Measurements from ENCODE around the gene MALSU1.

DNA sequence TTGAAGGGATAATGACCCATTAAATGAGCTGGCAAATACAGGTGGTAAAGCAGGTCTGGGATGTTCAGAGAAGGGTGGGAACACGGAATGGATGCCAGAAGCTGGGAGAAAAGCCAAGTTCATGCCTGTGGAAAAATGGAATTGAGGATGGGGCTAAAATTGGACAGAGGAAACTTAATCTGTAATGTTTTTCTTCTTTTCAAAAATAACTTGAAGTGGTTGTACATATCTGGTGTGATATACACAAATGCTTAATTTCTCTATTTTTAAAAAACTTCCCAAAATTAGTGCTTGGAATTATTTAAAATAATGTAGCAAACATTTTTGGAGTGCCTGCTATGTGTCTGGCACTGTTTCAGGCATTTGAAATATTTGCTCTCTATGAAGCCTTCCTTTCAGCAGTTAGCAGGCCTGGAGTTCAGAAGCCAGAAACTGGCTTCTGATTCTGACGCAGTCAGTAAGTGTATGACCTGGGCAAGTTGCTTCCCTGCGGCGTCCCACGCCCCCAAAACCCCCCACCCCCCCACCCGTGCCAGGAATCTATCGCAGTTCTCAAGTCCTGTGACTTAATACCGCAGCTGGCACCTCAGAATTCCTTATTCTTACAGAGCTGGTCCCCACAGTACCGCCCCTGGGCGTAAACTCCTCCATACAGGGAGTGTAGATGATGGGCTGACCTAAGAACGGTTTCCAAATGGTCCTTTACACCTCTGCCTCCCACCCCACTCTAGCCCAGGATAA is 828 bp upstream of the MALSU1 start:
- TF ChIP-seq, protein P1, sequence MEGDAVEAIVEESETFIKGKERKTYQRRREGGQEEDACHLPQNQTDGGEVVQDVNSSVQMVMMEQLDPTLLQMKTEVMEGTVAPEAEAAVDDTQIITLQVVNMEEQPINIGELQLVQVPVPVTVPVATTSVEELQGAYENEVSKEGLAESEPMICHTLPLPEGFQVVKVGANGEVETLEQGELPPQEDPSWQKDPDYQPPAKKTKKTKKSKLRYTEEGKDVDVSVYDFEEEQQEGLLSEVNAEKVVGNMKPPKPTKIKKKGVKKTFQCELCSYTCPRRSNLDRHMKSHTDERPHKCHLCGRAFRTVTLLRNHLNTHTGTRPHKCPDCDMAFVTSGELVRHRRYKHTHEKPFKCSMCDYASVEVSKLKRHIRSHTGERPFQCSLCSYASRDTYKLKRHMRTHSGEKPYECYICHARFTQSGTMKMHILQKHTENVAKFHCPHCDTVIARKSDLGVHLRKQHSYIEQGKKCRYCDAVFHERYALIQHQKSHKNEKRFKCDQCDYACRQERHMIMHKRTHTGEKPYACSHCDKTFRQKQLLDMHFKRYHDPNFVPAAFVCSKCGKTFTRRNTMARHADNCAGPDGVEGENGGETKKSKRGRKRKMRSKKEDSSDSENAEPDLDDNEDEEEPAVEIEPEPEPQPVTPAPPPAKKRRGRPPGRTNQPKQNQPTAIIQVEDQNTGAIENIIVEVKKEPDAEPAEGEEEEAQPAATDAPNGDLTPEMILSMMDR (IDR thresholded peaks at IDR 0.05) = no peak
- TF ChIP-seq POLR2A (IDR thresholded peaks at IDR 0.05) = no peak
